Measurements from ENCODE around the gene POLR2A.

- TF ChIP-seq POLR2AphosphoS5 (IDR thresholded peaks at IDR 0.05): no peak
- TF ChIP-seq CTCF (IDR thresholded peaks at IDR 0.05): no peak
- no peak for TF ChIP-seq POLR2A (IDR thresholded peaks at IDR 0.05)
- no peak for TF ChIP-seq EP300 (IDR thresholded peaks at IDR 0.05)
These were observed 24.7 kb downstream of the POLR2A start for GRCh38 chr17:7508846-7509245.

Measured in stomach (tissue), 4 donors.